A549 (cell line): Measurements from ENCODE around the gene SELENBP1. TPM values are rescaled to one million over a fixed set of nuclear protein-coding genes. Genes with fewer than 3 reads are reported as not detected.

Source experiments
- ATAC-seq, 2 experiments: fragments of 200-7000 bp in 1 of 2; fragments of >200 bp in 1 of 2; cut with Nextera tagmentation in 1 of 2; cut with Tn5 transposase in 1 of 2; 3 replicates each; pipeline versions ENCODE4 v1.8.0 to v1.9.1; 2018 to 2020; ENCODE audit warnings: mild to moderate bottlenecking in 1 of 2, moderate library complexity in 1 of 2
- CTCF ChIA-PET: fragments of 300-600 bp; sonication (Branson Sonifier 250); formaldehyde crosslinking; extraction: SDS; loops from one replicate; lab custom pipeline; 2021; ENCODE audit warnings: antibody characterized with exemption, inconsistent platforms; lab: Yijun Ruan, JAX
- POLR2A ChIA-PET: fragments of 350-600 bp; formaldehyde crosslinking; extraction: SDS; loops from one replicate; lab custom pipeline; 2021; ENCODE audit warnings: antibody characterized with exemption, inconsistent platforms; lab: Yijun Ruan, JAX
- DNase-seq, 2 experiments: peaks; one replicate each; pipeline versions ENCODE4 v3.0.0 to v3.0.0-alpha.2; 2011 to 2016; ENCODE audit warnings: low read depth in 1 of 2, low spot score in 1 of 2
- FAIRE-seq: peaks from 2 replicates; lab custom pipeline; 2011; peaks lifted over from hg19 to GRCh38; lab: Jason Lieb, UNC
- H3K27ac ChIP-seq, 2 experiments: fragments of >200 bp; sonication (Bioruptor Twin); formaldehyde crosslinking; 3 replicates each; pipeline ENCODE4 v1.5.1; 2016 to 2017
- H3K4me1 ChIP-seq: fragments of >200 bp; sonication (Bioruptor Twin); formaldehyde crosslinking; 3 replicates; pipeline ENCODE4 v1.6.1; 2016
- H3K4me2 ChIP-seq: fragments of >200 bp; sonication (Bioruptor Twin); formaldehyde crosslinking; 3 replicates; pipeline ENCODE4 v1.6.1; 2016
- H3K4me3 ChIP-seq: fragments of >200 bp; sonication (Bioruptor Twin); formaldehyde crosslinking; 3 replicates; pipeline ENCODE4 v1.5.1; 2016
- H3K9me3 ChIP-seq: fragments of >200 bp; sonication (Bioruptor Twin); formaldehyde crosslinking; 3 replicates; pipeline ENCODE4 v1.6.1; 2016
- CBX8 ChIP-seq: fragments of 200-600 bp; sonication (generic); IDR thresholded peaks from 2 replicates; pipeline ENCODE4 v1.6.1; 2016
- ELK1 ChIP-seq: fragments of 150-350 bp; IDR thresholded peaks from 2 replicates; pipeline ENCODE4 v1.6.1; 2014; ENCODE audit warnings: low read depth, mild to moderate bottlenecking, low read length
- EP300 ChIP-seq, 2 experiments: fragments of >200 bp; sonication (Bioruptor Twin); formaldehyde crosslinking; IDR thresholded peaks; 2 replicates in 1 of 2; 3 replicates in 1 of 2; pipeline ENCODE4 v1.6.1; 2016 to 2017
- HEYL ChIP-seq: fragments of 250-450 bp; sonication (Bioruptor Pico); IDR thresholded peaks from 2 replicates; pipeline ENCODE4 v1.8.0; 2021; ENCODE audit warnings: mild to moderate bottlenecking, moderate library complexity
- HOXA7 ChIP-seq: fragments of 250-450 bp; sonication (Bioruptor Pico); IDR thresholded peaks from 2 replicates; pipeline ENCODE4 v1.5.0; 2020; ENCODE audit warnings: mild to moderate bottlenecking, moderate library complexity
- HOXB5 ChIP-seq: fragments of 250-450 bp; sonication (Bioruptor Pico); IDR thresholded peaks from 2 replicates; pipeline ENCODE4 v1.5.0; 2020; ENCODE audit warnings: mild to moderate bottlenecking, moderate library complexity
- JUN ChIP-seq, 2 experiments: fragments of >200 bp; sonication (Bioruptor Twin); formaldehyde crosslinking; IDR thresholded peaks; 2 replicates in 1 of 2; 3 replicates in 1 of 2; pipeline ENCODE4 v1.6.1; 2016 to 2017
- PBX3 ChIP-seq: IDR thresholded peaks from 2 replicates; pipeline ENCODE4 v1.6.1; 2012
- RARB ChIP-seq: fragments of 250-450 bp; sonication (Bioruptor Pico); IDR thresholded peaks from 2 replicates; pipeline ENCODE4 v1.8.0; 2021; ENCODE audit warnings: mild to moderate bottlenecking, moderate library complexity
- REST ChIP-seq: fragments of 200-600 bp; sonication (generic); IDR thresholded peaks from 2 replicates; pipeline ENCODE4 v1.6.1; 2016; ENCODE audit warnings: antibody characterized with exemption, mild to moderate bottlenecking, moderate library complexity
- RFX5 ChIP-seq: fragments of 450-650 bp; IDR thresholded peaks from 2 replicates; pipeline ENCODE4 v1.7.1; 2014; ENCODE audit warnings: antibody characterized with exemption, mild to moderate bottlenecking, moderate library complexity
- USF2 ChIP-seq: fragments of 450-650 bp; IDR thresholded peaks from 2 replicates; pipeline ENCODE4 v1.6.1; 2014; ENCODE audit warnings: antibody characterized with exemption
- ZFP36 ChIP-seq: fragments of 450-650 bp; IDR thresholded peaks from 2 replicates; pipeline ENCODE4 v1.6.1; 2014; ENCODE audit warnings: borderline replicate concordance; ENCODE audit not compliant: partially characterized antibody
- ZNF302 ChIP-seq: fragments of 250-450 bp; sonication (Bioruptor Pico); IDR thresholded peaks from 2 replicates; pipeline ENCODE4 v1.9.0; 2021; ENCODE audit warnings: inconsistent platforms, mild to moderate bottlenecking, moderate library complexity
- WGBS: methylation state at CpG from one replicate; pipeline ENCODE4 v1.1.6; 2017; ENCODE audit errors: missing lambda C conversion rate; 5-methylcytosine and 5-hydroxymethylcytosine counted together
- polyA plus RNA-seq, 4 experiments: library from polyadenylated mRNA; depleted of rRNA in 3 of 4; stranded (reverse); fragments of >200 nt; fragmentation: RNase III in 1 of 4; extraction: RNeasy Plus Mini Kit Qiagen cat#74134 plus additional on column Dnase treatment in 1 of 4; gene quantifications; 2 replicates in 3 of 4; 3 replicates in 1 of 4; pipeline ENCODE4 v1.2.3, GENCODE V29; 2011 to 2017

SELENBP1 gene
- polyA plus RNA-seq, 2 of the 4 experiments (the other 2 are of a cell fraction), result 12.8 to 28.6 TPM

- Histone ChIP-seq H3K27ac (no peak overlapping the region), H3K4me2 (peak overlapping the region; percentile 97), H3K4me1 (peaks cover 17% of the 10 kb centered on the region), H3K9me3 (no peaks in the 10 kb centered on the region), H3K4me3 (peak overlapping the region; percentile 84; the same call in 2 of the 3 replicates)
- ChIA-PET POLR2A (interaction anchor here (2.6 kb wide), 1 partner anchor 10 kb away, joined by 8 read pairs; no protein-coding TSS in a partner anchor), CTCF (interaction anchor here (0.6 to 42.1 kb wide), 8 partner anchors 10 to 40 kb away, joined by 3 to 831 read pairs (median 10); no protein-coding TSS in a partner anchor)
- ATAC-seq, result no peak
- no peak for FAIRE-seq
- DNase-seq, result no peak
- TF ChIP-seq EP300 (IDR thresholded peaks at IDR 0.05) (no peak), RFX5 (no peak)
- 80% methylated on average over 5 of the region's 5 CpGs for WGBS
Observed at GRCh38 chr1:151325646-151326429, 46.7 kb downstream of the SELENBP1 start.

- no peak overlapping the region for H3K4me3 ChIP-seq
- ChIA-PET CTCF (interaction anchor here (1.0 to 42.1 kb wide), 8 partner anchors 9 to 95 kb away, joined by 3 to 831 read pairs (median 10); no protein-coding TSS in a partner anchor), POLR2A (no interaction called here)
- FAIRE-seq (no peak), DNase-seq (no peak), ATAC-seq (no peak)
- no peak for TF ChIP-seq HOXB5 (CRISPR knock-in tag)
- TF ChIP-seq PBX3, result no peak
- TF ChIP-seq USF2, result no peak
- TF ChIP-seq ZNF302 (CRISPR knock-in tag), result no peak
- TF ChIP-seq ZFP36, result no peak
- WGBS, result 87% methylated on average over 7 of the region's 7 CpGs
- no peaks in the 10 kb centered on the region for H3K9me3 ChIP-seq
- peaks cover 17% of the 10 kb centered on the region for H3K4me1 ChIP-seq
- no peak overlapping the region for H3K27ac ChIP-seq
- no peak overlapping the region for H3K4me2 ChIP-seq
Observed at GRCh38 chr1:151325231-151325630, 47.3 kb downstream of the SELENBP1 start.

- POLR2A ChIA-PET, result no interaction called here
- no peak for TF ChIP-seq RARB (CRISPR knock-in tag)
- TF ChIP-seq HEYL (CRISPR knock-in tag), result no peak
- TF ChIP-seq HOXA7 (CRISPR knock-in tag), result no peak
- TF ChIP-seq CBX8, result no peak
- no peak for TF ChIP-seq JUN (IDR thresholded peaks at IDR 0.05)
- no peak for TF ChIP-seq ELK1
- TF ChIP-seq REST, result no peak
- TF ChIP-seq, all 56 proteins: peak for 0
- ATAC-seq (no peak), FAIRE-seq (no peak), DNase-seq (no peak)
- Histone ChIP-seq H3K27ac (no peak overlapping the region), H3K9me3 (no peaks in the 10 kb centered on the region), H3K4me3 (no peak overlapping the region), H3K4me1 (peaks cover 17% of the 10 kb centered on the region), H3K4me2 (no peak overlapping the region)
- 93% methylated on average over 4 of the region's 4 CpGs for WGBS
- CTCF ChIA-PET, result interaction anchor here (0.6 to 42.1 kb wide), 11 partner anchors 8 to 372 kb away, joined by 3 to 831 read pairs (median 4); no protein-coding TSS in a partner anchor
Observed at GRCh38 chr1:151324390-151324930, 48.0 kb downstream of the SELENBP1 start.
